GM12878 (cell line): ENCODE data around the gene ZDHHC7. TPM values are rescaled to one million over a fixed set of nuclear protein-coding genes. Genes with fewer than 3 reads are reported as not detected.

ENCODE experiments used
- ATF3 ChIP-seq: IDR thresholded peaks from 2 replicates; pipeline ENCODE4 v1.6.1; 2011; ENCODE audit warnings: low read depth, mild to moderate bottlenecking, low read length, moderate library complexity, borderline replicate concordance; ENCODE audit errors: extremely low read depth
- ATF7 ChIP-seq: fragments of 450-650 bp; IDR thresholded peaks from 2 replicates; pipeline ENCODE4 v1.6.1; 2016; ENCODE audit warnings: low read depth, mild to moderate bottlenecking
- BMI1 ChIP-seq: fragments of 450-650 bp; IDR thresholded peaks from 2 replicates; pipeline ENCODE4 v1.6.1; 2016; ENCODE audit warnings: mild to moderate bottlenecking, moderate library complexity, borderline replicate concordance
- CREB1 ChIP-seq: IDR thresholded peaks from 2 replicates; pipeline ENCODE4 v1.6.1; 2012; ENCODE audit warnings: low read depth, mild to moderate bottlenecking, inconsistent platforms
- CREM ChIP-seq: IDR thresholded peaks from 2 replicates; pipeline ENCODE4 v1.6.1; 2014; ENCODE audit warnings: antibody characterized with exemption, low read depth
- ELK1 ChIP-seq: IDR thresholded peaks from 2 replicates; pipeline ENCODE4 v1.6.1; 2012; ENCODE audit warnings: low read depth, low read length, improper control_type of control experiment
- EZH2 ChIP-seq: IDR thresholded peaks from 2 replicates; pipeline ENCODE4 v1.6.1; 2012; ENCODE audit warnings: low read depth, mild to moderate bottlenecking, control low read depth, inconsistent platforms, low read length, borderline replicate concordance; ENCODE audit not compliant: control insufficient read depth
- MLLT1 ChIP-seq: fragments of 450-650 bp; IDR thresholded peaks from 2 replicates; pipeline ENCODE4 v1.6.1; 2016; ENCODE audit warnings: mild to moderate bottlenecking
- POU2F2 ChIP-seq: IDR thresholded peaks from 3 replicates; pipeline ENCODE4 v1.6.1; 2011; ENCODE audit warnings: low read depth, mild to moderate bottlenecking, low read length, borderline replicate concordance
- RCOR1 ChIP-seq: conservative IDR thresholded peaks from 2 replicates; pipeline ENCODE4 v1.6.1; 2012; ENCODE audit warnings: low read depth, low read length, improper control_type of control experiment
- REST ChIP-seq: IDR thresholded peaks from 2 replicates; pipeline ENCODE4 v1.6.1; 2012; ENCODE audit warnings: mild to moderate bottlenecking, low read depth, low read length
- RUNX3 ChIP-seq: IDR thresholded peaks from 2 replicates; pipeline ENCODE4 v1.6.1; 2012; ENCODE audit warnings: low read length, inconsistent platforms
- SKIL ChIP-seq: fragments of 450-650 bp; IDR thresholded peaks from 2 replicates; pipeline ENCODE4 v1.6.1; 2017; ENCODE audit warnings: mild to moderate bottlenecking, low read depth, inconsistent platforms; ENCODE audit not compliant: poor library complexity, severe bottlenecking
- SREBF2 ChIP-seq: IDR thresholded peaks from 2 replicates; pipeline ENCODE4 v1.6.1; 2012; ENCODE audit warnings: mild to moderate bottlenecking, low read length
- TCF3 ChIP-seq: IDR thresholded peaks from 2 replicates; pipeline ENCODE4 v1.6.1; 2012; ENCODE audit warnings: low read depth, mild to moderate bottlenecking, low read length, borderline replicate concordance; ENCODE audit not compliant: insufficient read depth
- polyA plus RNA-seq, 11 experiments: library from polyadenylated mRNA; depleted of rRNA in 4 of 11; unstranded in 6 of 11; stranded (reverse) in 5 of 11; fragments of >200 nt; fragmentation: Nextera tagmentation in 4 of 11; fragmentation: Illumina TruSeq in 1 of 11; extraction: Ambion mirVana in 4 of 11; extraction: Trizol in 1 of 11; gene quantifications; 1 replicate in 1 of 11; 2 replicates in 10 of 11; pipeline versions ENCODE4 v1.2.1 to v1.2.3, GENCODE V29; 2011 to 2016; ENCODE audit warnings: inconsistent platforms in 2 of 11, missing spikeins in 2 of 11, low read depth in 1 of 11
- total RNA-seq, 4 experiments: library from RNA; depleted of rRNA in 3 of 4; stranded (reverse); fragments of >200 nt in 3 of 4; fragmentation: Illumina TruSeq in 1 of 4; extraction: Trizol in 1 of 4; gene quantifications; 2 replicates each; pipeline versions ENCODE4 v1.2.1 to v1.2.3, GENCODE V29; 2013 to 2021

ZDHHC7 gene
- total and polyA plus RNA-seq, 10 of the 15 experiments (the other 5 are each of a cell fraction or from before 2014, with no cell fraction given): 0.87 to 26.0 (median 20.0) TPM

DNA sequence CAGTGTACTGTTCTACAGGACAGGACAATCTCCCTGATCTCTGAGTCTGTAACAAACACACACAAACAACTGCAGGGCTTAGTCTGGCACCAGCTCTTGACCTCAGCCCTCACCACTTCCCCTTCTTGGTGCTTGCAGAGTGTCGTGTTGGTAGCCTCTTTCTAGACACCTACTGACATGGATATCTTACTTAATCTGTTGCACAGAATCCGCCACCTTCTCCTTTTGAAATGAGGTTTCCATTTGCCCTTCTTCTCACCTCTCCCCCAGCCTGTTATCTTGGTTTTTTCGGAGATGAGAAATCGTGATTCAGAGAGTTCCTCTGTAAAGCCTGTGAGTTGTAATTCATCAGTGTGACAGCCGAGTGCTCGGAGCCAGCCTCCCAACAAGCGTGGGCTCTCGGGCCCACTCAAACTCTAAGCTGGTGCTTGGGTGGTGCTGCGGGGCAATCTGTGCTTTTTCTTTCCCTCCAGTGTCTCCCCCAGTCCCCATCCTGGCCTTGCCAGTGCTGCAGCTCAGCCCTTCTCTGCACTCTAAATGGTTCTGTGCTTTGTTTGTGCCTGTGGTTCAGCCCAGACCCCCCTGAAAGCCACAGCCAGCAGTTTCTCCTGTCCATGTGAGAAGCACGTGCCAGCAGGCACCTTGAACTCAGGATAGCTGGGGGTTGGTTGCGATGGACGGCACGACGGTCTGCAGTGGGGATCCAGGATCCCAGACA, 44.3 kb upstream of the ZDHHC7 start (continued):
- TF ChIP-seq ELK1 (no peak), CREM (0 out of 2 replicates have a peak, but pooled peaks have one; percentile 20), RCOR1 (no peak), POU2F2 (peak; percentile 17; the same call in 1 of the 3 replicates), MLLT1 (peak; percentile 51), ATF3 (no peak), ATF7 (peak; percentile 54; the same call in 1 of the 2 replicates), REST (no peak), RUNX3 (peak; percentile 91), CREB1 (no peak), TCF3 (no peak), EZH2 (no peak), SKIL (peak; percentile 84), SREBF2 (no peak), BMI1 (peak; percentile 22; the same call in 1 of the 2 replicates)
